Fibroblast of skin of left biceps (primary cell): ENCODE results near the gene HOXD12.

Experiments used
- DNase-seq, 2 experiments: peaks; one replicate each; pipeline ENCODE4 v3.0.0-alpha.2; 2013; ENCODE audit warnings: low read depth in 2 of 2

The HOXD12 gene

GRCh38 chr2:176118601-176119339 is 19.2 kb downstream of the HOXD12 start:
- no peak for DNase-seq

GRCh38 chr2:176120364-176121189 is 21.0 kb downstream of the HOXD12 start:
- no peak for DNase-seq

GRCh38 chr2:176121190-176122051 is 21.8 kb downstream of the HOXD12 start:
- DNase-seq: no peak

- DNase-seq: no peak
Observed at GRCh38 chr2:176122052-176122682, 22.6 kb downstream of the HOXD12 start.

- no peak for DNase-seq
Observed at GRCh38 chr2:176122683-176123410, 23.3 kb downstream of the HOXD12 start, which contains the start of gene HOXD9. Gene HOXD9, plus strand, starts transcription at chr2:176122719. Its CDS starts 50 bp downstream, at chr2:176122769.

GRCh38 chr2:176123411-176124109 is 24.0 kb downstream of the HOXD12 start:
- DNase-seq: no peak

- no peak for DNase-seq
Observed at GRCh38 chr2:176124110-176124946, 24.7 kb downstream of the HOXD12 start.

- no peak for DNase-seq
Observed at GRCh38 chr2:176124947-176125771, 25.6 kb downstream of the HOXD12 start.

- DNase-seq: no peak
Observed at GRCh38 chr2:176125772-176126054, 26.1 kb downstream of the HOXD12 start.

GRCh38 chr2:176126929-176127773 is 27.6 kb downstream of the HOXD12 start:
- no peak for DNase-seq

GRCh38 chr2:176127774-176128072 is 28.1 kb downstream of the HOXD12 start:
- DNase-seq: no peak

- DNase-seq: no peak
Observed at GRCh38 chr2:176128172-176128981, 28.8 kb downstream of the HOXD12 start.

GRCh38 chr2:176128982-176129796 is 29.6 kb downstream of the HOXD12 start, which contains the start of gene HOXD8:
Gene HOXD8, plus strand, starts transcription at chr2:176129705. Its CDS starts 662 bp downstream, at chr2:176130367.
- peak; percentile 87 to 88 for DNase-seq

GRCh38 chr2:176129813-176130146 is 30.2 kb downstream of the HOXD12 start:
- DNase-seq: no peak

- peak; percentile 94 to 96 for DNase-seq
Observed at GRCh38 chr2:176130147-176130956, 30.8 kb downstream of the HOXD12 start.
